Brain microvascular endothelial cell (primary cell): ENCODE measurements around the gene CCM2.

ENCODE experiments used
- DNase-seq: peaks from one replicate; pipeline ENCODE4 v3.0.0-alpha.2; 2020
- H3K27ac ChIP-seq: fragments of 250-450 bp; sonication (Bioruptor Pico); 2 replicates; pipeline ENCODE4 v1.5.1; 2020; ENCODE audit warnings: mild to moderate bottlenecking, moderate library complexity
- H3K27me3 ChIP-seq: fragments of 250-450 bp; sonication (Bioruptor Pico); replicated peaks from 2 replicates; pipeline ENCODE4 v1.5.1; 2020; ENCODE audit warnings: mild to moderate bottlenecking
- H3K36me3 ChIP-seq: fragments of 250-450 bp; sonication (Bioruptor Pico); replicated peaks from 2 replicates; pipeline ENCODE4 v1.5.1; 2020; ENCODE audit warnings: mild to moderate bottlenecking
- H3K4me3 ChIP-seq: 2 replicates; pipeline ENCODE4 v1.5.1; 2011; ENCODE audit warnings: low read depth, mild to moderate bottlenecking, control low read depth, low read length, moderate library complexity
- in situ Hi-C: cut with HindIII; loops from 2 replicates; pipeline ENCODE4 v1.10.0; 2017; ENCODE audit warnings: low sequenced_read_pairs, low pct_ligation_motif_present
- TF ChIP-seq, protein P1 (sequence below): IDR thresholded peaks from 2 replicates; pipeline ENCODE4 v1.5.1; 2011; ENCODE audit warnings: low read depth, mild to moderate bottlenecking, moderate library complexity, low read length, control low read depth, inconsistent platforms; ENCODE audit errors: missing control alignments

The CCM2 gene

DNA sequence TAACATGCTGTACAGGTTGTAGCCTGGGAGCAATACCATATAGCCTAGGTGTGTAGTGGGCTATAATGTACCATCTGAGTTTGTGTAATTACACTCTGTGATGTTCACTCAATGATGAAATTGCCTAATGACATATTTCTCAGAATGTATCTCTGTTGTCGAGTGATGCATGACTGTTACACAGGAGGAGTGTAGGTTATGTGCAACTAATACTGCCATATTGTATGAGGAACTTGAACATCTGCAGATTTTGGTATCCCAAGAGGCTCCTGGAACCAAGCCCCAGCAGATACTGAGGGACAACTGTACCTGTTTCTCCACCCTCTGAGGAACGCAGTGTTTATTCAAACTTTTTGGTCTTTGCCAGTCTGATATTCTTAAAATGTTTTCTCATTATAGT, 50.2 kb downstream of the CCM2 start:
- H3K4me3 ChIP-seq, result no peak overlapping the region
- H3K27ac ChIP-seq, result no peak overlapping the region
- peaks cover 8% of the 10 kb centered on the region for H3K36me3 ChIP-seq
- DNase-seq, result no peak
- no peaks in the 10 kb centered on the region for H3K27me3 ChIP-seq
- TF ChIP-seq, protein P1, sequence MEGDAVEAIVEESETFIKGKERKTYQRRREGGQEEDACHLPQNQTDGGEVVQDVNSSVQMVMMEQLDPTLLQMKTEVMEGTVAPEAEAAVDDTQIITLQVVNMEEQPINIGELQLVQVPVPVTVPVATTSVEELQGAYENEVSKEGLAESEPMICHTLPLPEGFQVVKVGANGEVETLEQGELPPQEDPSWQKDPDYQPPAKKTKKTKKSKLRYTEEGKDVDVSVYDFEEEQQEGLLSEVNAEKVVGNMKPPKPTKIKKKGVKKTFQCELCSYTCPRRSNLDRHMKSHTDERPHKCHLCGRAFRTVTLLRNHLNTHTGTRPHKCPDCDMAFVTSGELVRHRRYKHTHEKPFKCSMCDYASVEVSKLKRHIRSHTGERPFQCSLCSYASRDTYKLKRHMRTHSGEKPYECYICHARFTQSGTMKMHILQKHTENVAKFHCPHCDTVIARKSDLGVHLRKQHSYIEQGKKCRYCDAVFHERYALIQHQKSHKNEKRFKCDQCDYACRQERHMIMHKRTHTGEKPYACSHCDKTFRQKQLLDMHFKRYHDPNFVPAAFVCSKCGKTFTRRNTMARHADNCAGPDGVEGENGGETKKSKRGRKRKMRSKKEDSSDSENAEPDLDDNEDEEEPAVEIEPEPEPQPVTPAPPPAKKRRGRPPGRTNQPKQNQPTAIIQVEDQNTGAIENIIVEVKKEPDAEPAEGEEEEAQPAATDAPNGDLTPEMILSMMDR, result no peak
- in situ Hi-C loops, result no loop called here

DNA sequence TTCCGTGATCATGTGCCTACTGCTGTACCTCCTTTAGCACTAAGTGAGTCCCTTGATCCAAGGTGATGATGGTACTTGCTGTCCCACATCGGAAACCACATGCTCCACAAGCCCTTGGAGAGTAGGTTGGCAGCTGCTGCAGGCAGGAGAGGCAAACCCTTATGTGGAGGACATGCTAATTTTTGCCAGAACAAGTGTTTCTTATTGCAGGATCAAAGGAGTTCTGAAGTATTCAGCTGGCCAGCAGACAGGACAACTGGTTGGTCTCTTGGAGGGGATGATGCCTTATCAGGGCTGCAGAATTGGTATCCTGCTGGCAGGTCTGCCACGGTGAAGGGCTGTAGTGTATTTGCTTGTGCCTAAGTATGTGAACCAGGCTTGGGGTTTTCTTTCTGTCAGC, 52.0 kb downstream of the CCM2 start:
- DNase-seq, result no peak
- in situ Hi-C loops, result no loop called here
- no peak overlapping the region for H3K27ac ChIP-seq
- H3K27me3 ChIP-seq, result no peaks in the 10 kb centered on the region
- TF ChIP-seq, protein P1, result no peak
- peaks cover 5% of the 10 kb centered on the region for H3K36me3 ChIP-seq
- H3K4me3 ChIP-seq, result no peak overlapping the region

DNA sequence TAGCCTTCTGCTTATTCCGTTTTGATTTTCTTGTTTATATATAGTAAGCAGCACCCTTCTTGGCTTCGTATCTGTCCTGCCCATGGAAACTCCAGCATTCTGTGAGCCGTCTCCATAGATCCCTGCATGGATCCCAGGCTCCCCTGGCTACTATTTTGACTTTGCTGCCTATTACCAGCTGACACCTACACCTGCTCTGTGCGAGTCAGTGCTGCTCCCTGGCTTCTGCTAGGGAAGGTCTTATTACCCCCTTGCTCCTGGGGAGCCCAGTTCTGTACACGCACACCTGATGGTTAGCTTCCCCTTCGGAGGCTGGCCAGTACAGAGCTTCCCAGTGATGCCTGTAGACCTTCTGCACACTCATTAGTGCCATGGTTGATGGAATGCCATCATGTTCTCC, 53.4 kb downstream of the CCM2 start:
- TF ChIP-seq, protein P1, result no peak
- no peak for DNase-seq
- Histone ChIP-seq H3K27me3 (no peaks in the 10 kb centered on the region), H3K27ac (no peak overlapping the region), H3K4me3 (no peak overlapping the region), H3K36me3 (peaks cover 5% of the 10 kb centered on the region)
- in situ Hi-C loops, result no loop called here

DNA sequence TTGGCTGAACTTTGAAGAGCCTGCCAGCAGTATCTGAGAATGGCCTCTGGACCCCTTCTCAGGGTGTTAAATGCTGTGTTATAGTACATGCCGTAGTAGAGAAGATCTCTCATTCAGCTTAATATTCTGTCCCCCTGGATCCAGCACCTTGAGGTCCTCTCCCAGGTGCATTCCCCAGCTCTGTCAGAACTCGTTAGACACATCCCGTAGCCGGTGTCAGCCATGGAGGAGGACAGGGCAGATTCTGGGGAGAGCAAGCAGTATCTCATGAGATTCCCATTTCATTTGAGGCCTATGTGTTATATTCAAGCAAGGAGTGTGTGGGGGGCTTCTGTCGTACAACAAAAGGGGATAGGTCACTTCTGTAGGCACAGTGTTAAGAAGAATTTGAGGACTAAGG, 53.9 kb downstream of the CCM2 start:
- no peak for DNase-seq
- in situ Hi-C loops, result no loop called here
- Histone ChIP-seq H3K36me3 (peaks cover 5% of the 10 kb centered on the region), H3K4me3 (no peak overlapping the region), H3K27ac (no peak overlapping the region), H3K27me3 (no peaks in the 10 kb centered on the region)
- TF ChIP-seq, protein P1, result no peak

DNA sequence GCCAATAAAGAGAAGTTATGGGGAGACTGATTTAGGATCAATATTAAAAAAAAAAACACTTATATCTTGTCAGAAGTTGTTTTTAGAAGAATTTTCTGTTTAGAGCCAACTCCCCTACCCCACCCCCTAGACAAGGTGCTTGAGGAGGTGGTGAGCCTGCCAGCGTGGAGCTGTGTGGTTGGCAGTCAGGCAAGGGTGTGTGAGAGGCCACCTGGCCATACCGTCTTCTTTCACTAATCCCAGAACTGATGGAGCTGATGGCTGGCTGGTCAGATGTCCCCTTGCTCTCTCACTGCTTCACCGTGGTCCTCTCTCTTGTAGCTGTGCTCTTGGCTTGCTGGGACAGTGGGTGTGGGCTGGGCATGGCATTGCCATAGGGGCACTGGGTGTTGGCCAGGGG, 54.4 kb downstream of the CCM2 start:
- Histone ChIP-seq H3K27me3 (no peaks in the 10 kb centered on the region), H3K4me3 (no peak overlapping the region), H3K36me3 (peaks cover 5% of the 10 kb centered on the region), H3K27ac (no peak overlapping the region)
- no peak for DNase-seq
- in situ Hi-C loops, result no loop called here
- TF ChIP-seq, protein P1, result no peak

DNA sequence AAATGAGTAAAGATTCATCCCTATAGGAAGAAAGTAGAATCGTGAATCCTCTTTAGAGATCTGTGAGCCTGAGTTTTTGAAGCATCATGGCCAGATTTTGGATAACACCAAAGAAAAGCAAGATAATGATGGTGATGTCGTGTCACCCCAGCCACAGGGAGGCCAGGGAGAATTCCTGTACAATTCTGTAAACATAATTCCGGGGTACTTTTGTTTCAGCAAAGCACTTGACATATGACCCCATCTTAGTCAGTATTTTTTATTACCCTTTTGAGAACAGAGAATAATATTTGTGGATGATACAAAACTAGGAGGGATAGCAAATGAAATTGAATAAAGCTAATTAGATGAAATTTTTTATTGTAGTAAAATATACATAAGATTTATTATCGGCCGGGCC, 55.0 kb downstream of the CCM2 start:
- Histone ChIP-seq H3K36me3 (peaks cover 5% of the 10 kb centered on the region), H3K27ac (no peak overlapping the region), H3K27me3 (no peaks in the 10 kb centered on the region), H3K4me3 (no peak overlapping the region)
- TF ChIP-seq, protein P1, result no peak
- DNase-seq, result no peak
- in situ Hi-C loops, result no loop called here
